ENCODE data around the gene CDH10. TPM values are rescaled to one million over a fixed set of nuclear protein-coding genes. Genes with fewer than 3 reads are reported as not detected.

The CDH10 gene
- polyA plus RNA-seq, 3 donors = not detected

DNA sequence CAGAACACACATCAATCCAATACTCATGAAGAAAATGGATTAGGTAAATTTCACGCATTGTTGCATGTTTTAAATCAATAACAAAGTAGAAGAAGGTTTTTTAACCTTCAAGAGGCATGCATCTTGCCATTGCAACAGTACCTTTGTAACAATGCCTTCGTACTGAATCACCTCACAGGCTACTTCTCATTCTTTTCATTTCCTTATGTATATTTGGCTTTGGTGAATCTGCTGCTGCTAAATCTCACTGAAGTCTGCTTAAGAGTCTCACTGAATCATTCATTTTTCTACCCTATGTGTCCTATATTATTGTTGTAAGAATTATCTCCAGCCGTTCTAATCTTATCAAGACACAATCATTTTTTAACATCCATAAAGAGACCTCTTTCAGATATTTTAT lies 152.5 kb downstream of the CDH10 start:
- TF ChIP-seq, protein P1, sequence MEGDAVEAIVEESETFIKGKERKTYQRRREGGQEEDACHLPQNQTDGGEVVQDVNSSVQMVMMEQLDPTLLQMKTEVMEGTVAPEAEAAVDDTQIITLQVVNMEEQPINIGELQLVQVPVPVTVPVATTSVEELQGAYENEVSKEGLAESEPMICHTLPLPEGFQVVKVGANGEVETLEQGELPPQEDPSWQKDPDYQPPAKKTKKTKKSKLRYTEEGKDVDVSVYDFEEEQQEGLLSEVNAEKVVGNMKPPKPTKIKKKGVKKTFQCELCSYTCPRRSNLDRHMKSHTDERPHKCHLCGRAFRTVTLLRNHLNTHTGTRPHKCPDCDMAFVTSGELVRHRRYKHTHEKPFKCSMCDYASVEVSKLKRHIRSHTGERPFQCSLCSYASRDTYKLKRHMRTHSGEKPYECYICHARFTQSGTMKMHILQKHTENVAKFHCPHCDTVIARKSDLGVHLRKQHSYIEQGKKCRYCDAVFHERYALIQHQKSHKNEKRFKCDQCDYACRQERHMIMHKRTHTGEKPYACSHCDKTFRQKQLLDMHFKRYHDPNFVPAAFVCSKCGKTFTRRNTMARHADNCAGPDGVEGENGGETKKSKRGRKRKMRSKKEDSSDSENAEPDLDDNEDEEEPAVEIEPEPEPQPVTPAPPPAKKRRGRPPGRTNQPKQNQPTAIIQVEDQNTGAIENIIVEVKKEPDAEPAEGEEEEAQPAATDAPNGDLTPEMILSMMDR (IDR thresholded peaks at IDR 0.05) = no peak
- no peak overlapping the region for H3K4me3 Mint-ChIP-seq
- H3K27me3 ChIP-seq (ENCODE audit: control insufficient read depth in 2 of 2, insufficient read depth in 2 of 2, low read length in 2 of 2) = no peaks in the 10 kb centered on the region

DNA sequence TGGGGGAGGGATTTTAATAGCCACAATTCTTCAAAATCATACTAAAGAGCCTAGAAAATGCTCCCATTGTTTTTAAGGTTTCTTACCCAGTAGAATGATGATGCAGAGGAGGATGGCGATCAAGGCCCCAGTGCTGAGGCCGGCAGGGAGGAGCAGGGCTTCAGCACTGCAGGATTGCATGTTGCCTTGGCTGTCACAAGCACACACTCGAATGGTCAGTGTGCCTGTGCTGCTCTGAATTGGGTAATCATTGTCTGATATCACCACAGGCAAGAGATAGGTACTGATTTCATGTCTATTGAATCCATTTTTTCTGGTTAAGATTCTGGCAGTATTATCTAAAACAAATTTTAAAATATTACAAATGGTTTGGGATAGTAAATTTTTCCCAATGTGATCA lies 153.3 kb downstream of the CDH10 start:
- Histone ChIP-seq H3K4me1 (ENCODE audit: control insufficient read depth in 1 of 2, insufficient read depth in 2 of 2, low read length in 2 of 2) (no peaks in the 10 kb centered on the region), H3K36me3 (replicated peaks in 1 of 2; ENCODE audit: control insufficient read depth in 1 of 2, insufficient read depth in 2 of 2, low read length in 2 of 2) (no peaks in the 10 kb centered on the region), H3K4me2 (replicated peaks; ENCODE audit: extremely low read depth, low read length, poor library complexity, severe bottlenecking) (no peak overlapping the region), H3K27ac (ENCODE audit: low read depth in 1 of 2, low read length in 2 of 2) (no peak overlapping the region), H3K79me2 (ENCODE audit: insufficient read depth, low read length) (no peaks in the 10 kb centered on the region), H3K9ac (ENCODE audit: insufficient read depth, low read length, poor library complexity, severe bottlenecking) (no peak overlapping the region), H4K20me1 (ENCODE audit: insufficient read depth, low read length) (no peaks in the 10 kb centered on the region), H3K27me3 (ENCODE audit: control insufficient read depth in 2 of 2, insufficient read depth in 2 of 2, low read length in 2 of 2) (no peaks in the 10 kb centered on the region), H3K9me3 (replicated peaks in 1 of 2; ENCODE audit: control insufficient read depth in 1 of 2, insufficient read depth in 1 of 2, low read length in 2 of 2) (no peaks in the 10 kb centered on the region), H2AFZ (ENCODE audit: insufficient read depth, low read depth, low read length, poor library complexity, severe bottlenecking) (no peak overlapping the region), H3K4me3 (replicated peaks in 1 of 3; ENCODE audit: low read depth in 2 of 3, low read length in 3 of 3) (no peak overlapping the region)
- TF ChIP-seq, protein P1 (IDR thresholded peaks at IDR 0.05) = no peak
- DNase-seq = no peak
- Mint-ChIP-seq H3K4me1 (no peaks in the 10 kb centered on the region), H3K36me3 (no peaks in the 10 kb centered on the region), H3K4me3 (no peak overlapping the region), H3K27ac (no peak overlapping the region), H3K27me3 (ENCODE audit: low read depth in 3 of 3) (no peaks in the 10 kb centered on the region), H3K9me3 (peaks cover 0 to 3% (median 0%) of the 10 kb centered on the region in 7 donors)
- 83% methylated on average over 1 of the region's 3 CpGs for WGBS (ENCODE audit: insufficient coverage)
- intact Hi-C loops (cut with micrococcal nuclease) = no loop called here

More for the DNA sequence above, 152.5 kb downstream of the CDH10 start:
- DNase-seq = no peak
- no CpG with 5 or more reads among the region's 3 CpGs for WGBS (ENCODE audit: insufficient coverage)
- Histone ChIP-seq H3K36me3 (replicated peaks in 1 of 2; ENCODE audit: control insufficient read depth in 1 of 2, insufficient read depth in 2 of 2, low read length in 2 of 2) (no peaks in the 10 kb centered on the region), H3K79me2 (ENCODE audit: insufficient read depth, low read length) (no peaks in the 10 kb centered on the region), H3K4me3 (replicated peaks in 1 of 3; ENCODE audit: low read depth in 2 of 3, low read length in 3 of 3) (no peak overlapping the region), H4K20me1 (ENCODE audit: insufficient read depth, low read length) (no peaks in the 10 kb centered on the region), H3K9me3 (replicated peaks in 1 of 2; ENCODE audit: control insufficient read depth in 1 of 2, insufficient read depth in 1 of 2, low read length in 2 of 2) (no peaks in the 10 kb centered on the region), H3K9ac (ENCODE audit: insufficient read depth, low read length, poor library complexity, severe bottlenecking) (no peak overlapping the region), H3K27ac (ENCODE audit: low read depth in 1 of 2, low read length in 2 of 2) (no peak overlapping the region), H3K4me2 (replicated peaks; ENCODE audit: extremely low read depth, low read length, poor library complexity, severe bottlenecking) (no peak overlapping the region), H3K4me1 (ENCODE audit: control insufficient read depth in 1 of 2, insufficient read depth in 2 of 2, low read length in 2 of 2) (no peaks in the 10 kb centered on the region), H2AFZ (ENCODE audit: insufficient read depth, low read depth, low read length, poor library complexity, severe bottlenecking) (no peak overlapping the region)
- Mint-ChIP-seq H3K36me3 (no peaks in the 10 kb centered on the region), H3K27ac (no peak overlapping the region), H3K27me3 (ENCODE audit: low read depth in 3 of 3) (no peaks in the 10 kb centered on the region), H3K9me3 (peaks cover 0 to 3% (median 0%) of the 10 kb centered on the region in 7 donors), H3K4me1 (no peaks in the 10 kb centered on the region)
- intact Hi-C loops (cut with micrococcal nuclease) = no loop called here
